Subcutaneous adipose tissue (tissue), 4 donors: ENCODE results near the gene SBK3. TPM values are rescaled to one million over a fixed set of nuclear protein-coding genes. Genes with fewer than 3 reads are reported as not detected.

Experiments
- CTCF ChIP-seq: fragments of 450-650 bp; IDR thresholded peaks from one replicate; pipeline ENCODE4 v1.5.1; 2016; ENCODE audit warnings: low read depth, mild to moderate bottlenecking, control low read depth, antibody characterized with exemption, moderate library complexity
- total RNA-seq, 4 donors: library from RNA; depleted of rRNA; stranded (reverse); fragments of >200 nt; gene quantifications; one replicate each; pipeline ENCODE4 v1.1.0, GENCODE V29; 2016

Gene SBK3
- total RNA-seq, 4 donors from 2014 or later = not detected

DNA sequence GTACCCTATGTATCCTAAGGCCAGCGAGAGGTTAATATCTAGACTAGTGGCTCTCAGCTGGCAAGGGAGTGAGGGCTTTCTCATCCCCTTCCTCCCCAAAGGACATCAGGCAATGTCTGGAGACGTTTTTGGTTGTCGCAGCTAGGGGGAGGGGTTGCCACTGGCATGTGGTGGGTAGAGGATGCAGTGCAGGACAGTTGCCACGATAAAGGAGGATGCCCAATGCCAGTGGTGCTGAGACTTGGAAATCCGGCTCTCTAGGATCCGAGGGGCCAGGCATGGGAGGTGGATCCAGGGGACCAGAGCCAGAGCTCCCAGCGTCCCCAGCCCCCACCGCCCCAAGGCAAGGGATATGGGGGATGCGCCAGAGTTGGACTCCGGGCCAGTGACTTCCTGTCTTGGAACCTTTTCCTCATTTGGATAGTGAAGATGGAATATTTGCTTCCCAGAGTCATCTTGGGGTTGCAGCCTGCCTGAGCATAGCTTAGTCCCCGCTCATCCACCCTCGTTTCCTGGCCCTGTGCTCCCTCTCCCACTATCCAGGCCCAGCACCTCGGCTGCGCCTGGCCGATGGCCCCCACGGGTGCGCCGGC is 52.2 kb downstream of the SBK3 start:
- TF ChIP-seq CTCF = no peak

- TF ChIP-seq CTCF = no peak
Measured at GRCh38 chr19:55492362-55492944, 52.9 kb downstream of the SBK3 start.

DNA sequence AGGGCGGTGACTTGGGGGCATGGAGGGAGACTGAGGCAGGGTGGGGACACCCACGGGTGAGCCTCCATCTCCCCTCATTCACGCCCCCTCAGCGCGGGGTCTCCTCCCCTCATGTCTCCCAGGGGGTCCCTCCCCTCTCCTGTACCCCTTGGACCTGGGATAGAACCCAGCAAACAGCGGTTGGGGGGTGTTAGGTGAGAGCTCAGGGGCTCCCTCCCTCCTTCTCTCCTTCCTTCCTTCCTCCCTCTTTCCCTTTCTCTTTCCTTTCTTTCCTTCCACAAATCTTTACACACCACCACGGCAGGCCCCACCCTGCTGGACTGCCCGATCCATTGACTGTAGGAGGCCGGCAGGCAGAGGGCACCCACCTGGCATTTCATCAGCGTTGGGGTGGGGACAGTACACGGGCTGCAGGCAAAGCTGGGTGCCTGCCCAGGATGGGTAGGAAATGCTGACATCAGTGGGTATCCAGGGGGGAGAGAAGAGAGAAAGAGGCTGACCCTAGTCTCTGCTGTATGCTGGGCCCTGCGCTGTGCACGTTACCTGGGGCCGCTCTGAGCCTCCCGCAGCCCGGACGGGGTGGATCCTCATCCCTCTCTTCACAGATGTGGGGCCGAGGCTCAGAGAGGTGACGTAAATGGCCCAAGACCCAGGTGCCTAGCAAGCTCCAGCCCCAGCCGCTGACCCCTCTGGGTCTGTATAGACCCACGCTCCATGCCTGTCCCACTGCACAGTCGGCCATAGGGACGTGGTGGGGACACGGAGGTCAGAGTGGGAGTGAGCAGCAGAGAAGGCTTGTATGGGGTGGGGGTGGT is 53.6 kb downstream of the SBK3 start:
- no peak for TF ChIP-seq CTCF

Other genes with a start within 250 kb of the SBK3 start
- 10 to 100 TPM in 3 of 4 donors, 1 to 10 TPM in 1; 10.0 to 17.8 (median 14.4) TPM for gene TMEM150B, start 220.2 kb downstream of the SBK3 start, total RNA-seq
- gene KMT5C, start 205.7 kb downstream of the SBK3 start, total RNA-seq = 10 to 100 TPM in 1 of 4 donors, 1 to 10 TPM in 3; 7.0 to 24.1 (median 8.0) TPM
- not detected for gene COX6B2, start 190.8 kb downstream of the SBK3 start, total RNA-seq
- gene GARIN5B, start 182.3 kb downstream of the SBK3 start, total RNA-seq = not detected
- not detected for gene IL11, start 175.1 kb downstream of the SBK3 start, total RNA-seq
- not detected for gene TMEM190, start 168.7 kb downstream of the SBK3 start, total RNA-seq
- gene TMEM238, start 161.3 kb downstream of the SBK3 start, total RNA-seq = 1 to 10 TPM in 1 of 4 donors, under 1 TPM in 1, not detected in 2; 0.44 to 2.8 TPM
- 100 to 1,000 TPM; 283 to 590 (median 367) TPM for gene RPL28, start 159.6 kb downstream of the SBK3 start, total RNA-seq
- gene UBE2S, start 137.8 kb downstream of the SBK3 start, total RNA-seq = 10 to 100 TPM in 1 of 4 donors, 1 to 10 TPM in 3; 4.1 to 12.8 (median 8.6) TPM
- under 1 TPM in 1 of 4 donors, not detected in 3; 0.16 TPM for gene SHISA7, start 102.2 kb downstream of the SBK3 start, total RNA-seq
- gene ISOC2, start 83.9 kb downstream of the SBK3 start, total RNA-seq = 10 to 100 TPM; 38.2 to 62.4 (median 45.7) TPM
- not detected for gene C19orf85, start 80.8 kb downstream of the SBK3 start, total RNA-seq
- 1 to 10 TPM in 3 of 4 donors, under 1 TPM in 1; 0.88 to 2.6 (median 2.3) TPM for gene ZNF628, start 68.9 kb downstream of the SBK3 start, total RNA-seq
- 1 to 10 TPM; 1.0 to 2.3 (median 1.6) TPM for gene NAT14, start 60.4 kb downstream of the SBK3 start, total RNA-seq
- 10 to 100 TPM in 2 of 4 donors, 1 to 10 TPM in 2; 2.1 to 16.7 (median 9.1) TPM for gene SSC5D, start 57.1 kb downstream of the SBK3 start, total RNA-seq
- not detected for gene SBK2, start 8.4 kb downstream of the SBK3 start, total RNA-seq
- 1 to 10 TPM in 1 of 4 donors, under 1 TPM in 2, not detected in 1; 0.51 to 5.3 (median 0.66) TPM for gene ZNF579, start 35.3 kb upstream of the SBK3 start, total RNA-seq
- gene FIZ1, start 54.0 kb upstream of the SBK3 start, total RNA-seq = 10 to 100 TPM in 1 of 4 donors, 1 to 10 TPM in 3; 1.8 to 12.1 (median 2.7) TPM
- gene ZNF524, start 54.7 kb upstream of the SBK3 start, total RNA-seq = 10 to 100 TPM in 3 of 4 donors, 1 to 10 TPM in 1; 3.8 to 33.5 (median 26.4) TPM
- gene ZNF865, start 60.1 kb upstream of the SBK3 start, total RNA-seq = 1 to 10 TPM; 1.8 to 8.9 (median 3.6) TPM
- 1 to 10 TPM; 1.3 to 6.0 (median 2.3) TPM for gene ZNF784, start 79.0 kb upstream of the SBK3 start, total RNA-seq
- gene ZNF580, start 95.5 kb upstream of the SBK3 start, total RNA-seq = 10 to 100 TPM in 3 of 4 donors, 1 to 10 TPM in 1; 5.9 to 35.4 (median 12.3) TPM
- gene ZNF581, start 98.1 kb upstream of the SBK3 start, total RNA-seq = 10 to 100 TPM in 3 of 4 donors, 1 to 10 TPM in 1; 6.4 to 25.5 (median 19.0) TPM
- 10 to 100 TPM in 1 of 4 donors, 1 to 10 TPM in 3; 1.8 to 24.1 (median 8.4) TPM for gene CCDC106, start 102.7 kb upstream of the SBK3 start, total RNA-seq
- gene U2AF2, start 109.5 kb upstream of the SBK3 start, total RNA-seq = 10 to 100 TPM; 51.8 to 96.8 (median 72.5) TPM
- gene EPN1, start 129.7 kb upstream of the SBK3 start, total RNA-seq = 100 to 1,000 TPM in 1 of 4 donors, 10 to 100 TPM in 3; 27.6 to 118 (median 59.7) TPM
- gene NLRP9, start 192.9 kb upstream of the SBK3 start, total RNA-seq = not detected
- gene RFPL4A, start 213.6 kb upstream of the SBK3 start, total RNA-seq = not detected
- gene RFPL4AL1, start 223.6 kb upstream of the SBK3 start, total RNA-seq = not detected